ENCODE measurements around the gene ATP2C1. TPM values are rescaled to one million over a fixed set of nuclear protein-coding genes. Genes with fewer than 3 reads are reported as not detected.
A peak's percentile ranks its signal among the peaks of the same experiment; 100 is the strongest.

Gene ATP2C1
- total RNA-seq, 1 donor from 2014 or later, result 57.2 TPM

DNA sequence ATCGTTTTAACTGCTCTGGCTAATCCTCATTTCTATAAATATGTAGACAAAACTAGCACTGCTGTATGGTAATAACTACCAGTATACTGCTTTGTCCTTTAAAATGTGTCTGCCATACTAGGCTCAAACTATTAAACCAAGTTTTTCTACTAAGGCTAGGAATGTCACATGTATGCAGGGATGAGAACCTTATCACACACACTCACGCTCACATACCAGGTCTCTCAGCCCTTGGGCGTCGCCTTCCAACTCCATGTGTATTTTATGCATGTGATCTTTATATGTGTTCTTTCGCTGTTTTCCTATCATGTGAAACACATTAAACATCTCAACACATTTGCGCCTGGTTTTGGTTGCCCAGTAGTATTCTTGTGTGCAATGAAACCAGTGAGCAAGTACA is 32.6 kb downstream of the ATP2C1 start:
- ATAC-seq, result no peak
- intact Hi-C loops (cut with DNase I), result no loop called here
- DNase-seq (ENCODE audit: missing footprints), result no peak

DNA sequence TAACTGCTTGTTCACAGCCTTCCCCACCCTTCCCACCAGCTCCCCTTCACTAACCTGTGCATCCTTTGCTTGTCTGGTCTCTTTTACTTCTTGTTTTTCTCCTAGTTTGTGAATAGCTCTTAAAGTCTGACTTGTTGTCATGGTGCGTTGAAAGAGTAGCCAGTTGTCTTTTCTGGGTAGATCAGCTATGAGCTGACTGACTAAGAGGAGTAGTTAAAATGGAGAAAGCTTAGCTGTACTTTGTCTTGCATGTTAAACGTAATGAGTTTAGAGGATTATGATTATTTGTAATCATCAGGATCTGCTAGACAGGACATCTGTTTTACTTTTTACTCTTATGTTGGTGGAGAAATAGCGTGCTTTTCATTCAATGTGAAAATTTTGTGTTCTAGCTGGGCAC is 35.9 kb downstream of the ATP2C1 start:
- DNase-seq (ENCODE audit: missing footprints) (no peak), ATAC-seq (no peak)
- intact Hi-C loops (cut with DNase I), result no loop called here

GRCh38 chr3:130932979-130933378 is 39.1 kb downstream of the ATP2C1 start:
- no peak for ATAC-seq
- DNase-seq (ENCODE audit: missing footprints), result no peak
- intact Hi-C loops (cut with DNase I), result no loop called here

GRCh38 chr3:130933801-130934345 is 40.0 kb downstream of the ATP2C1 start:
- DNase-seq (ENCODE audit: missing footprints) (no peak), ATAC-seq (no peak)
- intact Hi-C loops (cut with DNase I), result no loop called here

- intact Hi-C loops (cut with DNase I), result no loop called here
- no peak for DNase-seq (ENCODE audit: missing footprints)
- ATAC-seq, result no peak
Measured at GRCh38 chr3:130934442-130935089, 40.7 kb downstream of the ATP2C1 start.

DNA sequence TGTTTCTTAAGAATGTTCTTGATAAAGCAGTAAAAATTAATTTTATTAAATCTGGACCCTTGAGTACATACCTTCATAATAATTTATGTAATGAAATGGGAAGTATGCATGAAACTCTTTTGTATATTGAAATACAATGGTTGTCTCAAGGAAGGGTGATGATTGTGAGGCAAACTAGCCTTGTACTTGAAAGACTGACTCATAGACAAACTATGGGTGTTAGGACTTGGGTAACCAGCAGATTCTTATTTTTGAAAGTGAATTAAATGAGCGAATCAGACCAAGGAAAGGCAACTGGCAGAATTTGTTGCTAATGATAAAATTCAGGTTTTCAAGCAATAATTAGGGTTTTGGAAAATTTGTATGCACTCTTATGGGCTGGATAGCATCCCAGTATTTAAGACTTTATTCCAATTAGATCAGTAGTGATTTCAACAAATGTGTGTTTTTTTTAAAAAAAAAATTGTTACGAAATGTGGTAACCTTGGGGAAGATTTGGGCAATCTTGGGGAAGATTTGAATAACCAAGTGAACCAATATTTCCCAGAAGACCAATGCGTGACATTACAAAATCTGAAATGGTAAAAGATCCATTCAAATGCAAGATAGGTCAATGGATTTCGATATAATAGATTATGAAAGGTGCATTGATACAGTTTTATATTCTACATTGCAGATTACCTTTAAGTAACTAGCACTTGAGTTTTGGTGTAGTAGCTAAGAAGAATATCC is 42.0 kb downstream of the ATP2C1 start:
- intact Hi-C loops (cut with DNase I), result no loop called here
- ATAC-seq (no peak), DNase-seq (ENCODE audit: missing footprints) (no peak)

DNA sequence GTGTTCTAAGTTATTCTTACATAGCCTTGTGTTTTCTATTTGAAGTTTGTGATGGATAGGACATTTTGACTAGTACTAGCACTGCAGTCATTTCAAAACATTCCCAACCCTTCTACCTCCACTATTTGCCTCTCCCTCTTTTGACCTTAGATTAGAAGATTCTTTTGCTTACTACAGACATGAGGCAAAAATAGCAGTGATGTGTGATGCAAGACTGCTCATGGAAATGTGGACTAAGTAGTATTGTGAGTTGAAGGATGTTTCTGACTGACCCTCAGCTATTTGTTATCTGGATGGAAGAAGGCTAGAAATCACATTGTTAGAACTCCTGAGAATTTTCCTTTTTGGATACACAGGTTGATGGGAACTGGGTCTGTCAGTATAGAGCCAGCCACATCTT is 45.9 kb downstream of the ATP2C1 start:
- peak; percentile 28 for ATAC-seq
- intact Hi-C loops (cut with DNase I), result no loop called here
- DNase-seq (ENCODE audit: missing footprints), result no peak

DNA sequence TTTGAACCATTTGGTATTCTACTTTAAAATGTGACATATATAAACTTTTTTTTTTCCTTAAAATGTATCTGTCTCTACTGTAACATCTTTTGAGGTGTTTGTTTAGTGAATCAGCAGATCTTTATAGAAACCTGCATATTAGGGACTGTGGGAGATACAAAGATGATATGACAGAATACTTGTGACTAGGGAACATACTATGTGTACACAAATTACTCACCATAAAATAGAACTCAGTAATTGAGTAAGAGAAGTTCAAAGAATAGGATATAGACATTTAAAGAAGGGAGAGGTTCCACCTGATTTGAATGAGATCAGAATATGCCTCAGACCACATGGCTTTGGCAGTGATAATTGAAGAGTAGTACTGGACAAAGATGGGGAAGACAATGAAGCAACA is 47.9 kb downstream of the ATP2C1 start:
- no peak for ATAC-seq
- no peak for DNase-seq (ENCODE audit: missing footprints)
- intact Hi-C loops (cut with DNase I), result no loop called here

- ATAC-seq (no peak), DNase-seq (ENCODE audit: missing footprints) (no peak)
- intact Hi-C loops (cut with DNase I), result no loop called here
Measured at GRCh38 chr3:130946882-130947281, 53.0 kb downstream of the ATP2C1 start.

DNA sequence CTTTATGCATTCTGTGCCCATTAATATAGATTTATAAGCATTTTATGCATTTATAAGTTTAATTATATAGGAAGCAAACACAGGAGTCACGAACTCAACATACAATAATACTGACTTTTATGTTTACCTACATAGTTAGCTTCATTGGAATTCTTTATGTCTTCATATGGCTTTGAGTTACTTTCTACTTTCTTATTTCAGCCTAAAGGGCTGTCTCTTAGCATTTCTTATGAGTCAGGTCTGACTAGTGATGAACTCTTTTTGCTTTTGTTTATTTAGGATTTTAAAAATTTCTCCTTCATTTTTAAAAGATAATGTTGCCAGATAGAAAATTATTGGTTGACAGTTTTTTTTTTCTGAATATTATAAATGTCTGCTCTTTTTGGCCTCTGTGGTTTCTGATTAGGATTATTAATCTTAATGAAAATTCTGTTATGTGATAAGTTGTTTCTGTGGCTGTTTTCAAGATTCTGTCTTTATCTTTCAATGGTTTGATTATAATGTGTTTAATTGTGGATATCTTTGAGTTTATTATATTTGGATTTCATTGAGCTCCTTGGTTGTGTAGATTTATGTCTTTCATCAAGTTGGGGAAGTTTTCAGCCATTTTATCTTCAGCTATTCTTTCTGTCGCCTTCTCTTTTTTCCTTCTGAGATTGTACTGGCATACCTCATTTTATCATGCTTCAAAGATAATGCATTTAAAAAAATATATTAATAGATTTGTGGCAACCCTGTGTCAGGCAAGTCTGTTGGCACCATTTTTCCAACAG is 54.3 kb downstream of the ATP2C1 start:
- ATAC-seq (no peak), DNase-seq (ENCODE audit: missing footprints) (no peak)
- intact Hi-C loops (cut with DNase I), result no loop called here

GRCh38 chr3:130948929-130949328 is 55.0 kb downstream of the ATP2C1 start:
- intact Hi-C loops (cut with DNase I), result no loop called here
- ATAC-seq (no peak), DNase-seq (ENCODE audit: missing footprints) (no peak)

GRCh38 chr3:130950124-130950523 is 56.2 kb downstream of the ATP2C1 start:
- DNase-seq (ENCODE audit: missing footprints) (no peak), ATAC-seq (no peak)
- intact Hi-C loops (cut with DNase I), result no loop called here

DNA sequence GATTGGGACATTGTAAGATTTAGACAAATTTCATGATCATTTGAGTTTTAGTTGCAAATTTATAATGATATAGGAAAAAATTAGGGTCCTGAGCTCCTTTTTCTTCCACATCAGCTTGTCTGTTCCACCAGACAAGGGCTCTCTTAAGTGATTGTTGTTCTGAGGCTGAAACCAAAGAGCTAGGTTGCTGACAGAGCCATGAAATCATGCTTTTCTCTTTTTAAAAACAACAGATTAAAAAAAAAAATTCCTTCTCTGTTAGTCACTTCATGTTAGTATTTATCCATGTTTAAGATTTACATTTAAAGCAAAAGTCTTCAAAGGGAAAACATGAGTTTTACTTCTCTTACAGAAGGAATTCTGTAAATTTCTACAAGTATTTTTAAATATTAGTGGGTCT is 56.8 kb downstream of the ATP2C1 start:
- intact Hi-C loops (cut with DNase I), result no loop called here
- ATAC-seq, result no peak
- DNase-seq (ENCODE audit: missing footprints), result no peak

DNA sequence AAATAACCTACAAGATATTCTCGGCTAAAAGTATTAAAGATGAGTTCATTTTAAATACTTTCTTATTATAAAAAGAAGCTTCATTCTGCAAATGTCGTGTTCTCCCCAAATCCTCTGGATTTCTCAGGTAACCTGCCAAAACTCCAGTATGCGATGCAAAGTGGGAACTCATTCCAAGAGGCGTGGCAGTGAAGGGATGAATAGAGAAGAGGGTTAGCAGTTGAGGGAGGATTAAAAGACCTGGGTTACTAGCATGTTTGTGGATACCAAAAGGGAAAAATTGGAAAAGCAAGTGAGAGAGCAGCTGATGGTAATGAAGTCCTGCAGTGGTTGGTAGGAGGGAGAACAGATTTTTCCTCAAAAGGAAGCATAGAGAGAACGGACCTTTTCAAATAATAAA is 61.6 kb downstream of the ATP2C1 start:
- ATAC-seq, result no peak
- intact Hi-C loops (cut with DNase I), result no loop called here
- no peak for DNase-seq (ENCODE audit: missing footprints)

GRCh38 chr3:130956281-130956680 is 62.4 kb downstream of the ATP2C1 start:
- DNase-seq (ENCODE audit: missing footprints) (no peak), ATAC-seq (no peak)
- intact Hi-C loops (cut with DNase I), result no loop called here

DNA sequence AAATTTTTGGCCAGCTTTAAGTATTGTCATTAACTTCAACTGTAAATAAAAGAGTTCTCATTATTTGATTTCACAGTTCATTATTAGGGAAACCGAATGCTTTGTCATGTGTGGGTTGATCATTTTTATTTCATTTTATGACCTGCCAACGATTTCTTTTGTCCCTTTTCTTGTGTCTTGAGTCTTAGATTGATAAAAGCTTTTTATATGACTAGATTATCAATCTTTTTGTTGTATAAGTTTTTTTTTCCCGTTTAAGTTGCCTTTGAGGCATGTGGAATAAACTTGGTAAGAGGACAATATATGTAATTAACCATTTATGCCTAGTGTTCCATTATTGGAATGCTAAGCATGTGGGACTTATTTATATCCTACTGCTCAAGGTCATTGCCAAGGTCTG is 62.8 kb downstream of the ATP2C1 start:
- intact Hi-C loops (cut with DNase I), result no loop called here
- DNase-seq (ENCODE audit: missing footprints), result no peak

GRCh38 chr3:130960139-130960795 is 66.4 kb downstream of the ATP2C1 start:
- no peak for ATAC-seq
- intact Hi-C loops (cut with DNase I), result loop anchor here (5.0 kb wide), 1 partner anchor 68 kb away; the partner anchor contains the start of gene ATP2C1
- no peak for DNase-seq (ENCODE audit: missing footprints)

More for the DNA sequence above, 62.8 kb downstream of the ATP2C1 start:
- no peak for ATAC-seq

- ATAC-seq, result no peak
- no peak for DNase-seq (ENCODE audit: missing footprints)
- intact Hi-C loops (cut with DNase I), result loop anchor here (5.0 kb wide), 1 partner anchor 69 kb away; the partner anchor contains the start of gene ATP2C1
Measured at GRCh38 chr3:130961458-130961857, 67.6 kb downstream of the ATP2C1 start.

DNA sequence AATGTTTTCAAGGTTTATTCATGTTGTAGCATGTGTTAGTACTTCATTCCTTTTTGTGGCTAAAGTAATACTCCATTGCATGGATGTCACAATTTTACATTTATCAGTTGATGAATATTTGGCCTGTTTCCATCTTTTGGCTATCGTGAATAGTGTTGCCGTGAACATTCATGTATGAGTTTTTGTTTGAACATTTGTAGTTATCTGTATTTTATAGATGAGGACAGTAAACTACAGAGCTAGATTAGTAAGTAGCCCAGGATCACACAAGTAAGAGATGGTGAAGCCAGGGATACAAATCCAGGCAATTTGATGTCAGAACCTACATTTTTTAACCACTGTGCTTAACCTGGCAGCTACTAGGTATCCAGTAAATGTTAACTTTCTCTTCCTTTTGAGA is 69.6 kb downstream of the ATP2C1 start:
- no peak for DNase-seq (ENCODE audit: missing footprints)
- ATAC-seq, result no peak
- intact Hi-C loops (cut with DNase I), result loop anchor here (5.0 kb wide), 1 partner anchor 71 kb away; the partner anchor contains the start of gene ATP2C1
